ENCODE data around the gene CELA3A.
"Not testable (repeated sequence)": the region's sequence is repeated elsewhere in the genome, so short reads cannot be mapped to it uniquely, and the experiment has no call there.

DNA sequence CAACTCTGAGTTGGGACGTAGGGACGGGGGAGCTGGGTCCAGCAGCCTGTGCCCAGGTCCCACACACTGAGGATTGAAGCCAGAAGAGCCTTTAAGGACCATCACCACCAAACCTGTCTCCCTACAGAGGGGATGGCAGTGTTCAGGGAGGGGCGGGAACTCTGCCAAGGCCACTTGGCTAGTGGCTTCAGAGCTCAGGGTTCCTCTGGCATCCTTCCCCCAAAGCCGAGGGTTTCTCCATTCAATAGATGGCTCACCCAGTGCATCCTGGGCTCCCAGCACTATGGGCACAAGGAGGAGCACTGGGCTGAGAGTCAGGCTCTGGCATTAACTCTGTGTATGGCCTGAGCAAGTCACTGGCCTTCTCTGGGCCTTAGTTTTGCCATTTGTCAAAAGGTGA is 20.2 kb upstream of the CELA3A start:
- not testable (repeated sequence) for TF ChIP-seq ZFP41 (tag by site-specific recombination; IDR thresholded peaks at IDR 0.05; ENCODE audit: borderline replicate concordance); ZNF274 (IDR thresholded peaks at IDR 0.05; ENCODE audit: low read length); ZNF274 (tag by site-specific recombination; IDR thresholded peaks at IDR 0.05; ENCODE audit: borderline replicate concordance); ZNF266 (tag by site-specific recombination; IDR thresholded peaks at IDR 0.05; ENCODE audit: low read depth)
- TF ChIP-seq, protein P1, sequence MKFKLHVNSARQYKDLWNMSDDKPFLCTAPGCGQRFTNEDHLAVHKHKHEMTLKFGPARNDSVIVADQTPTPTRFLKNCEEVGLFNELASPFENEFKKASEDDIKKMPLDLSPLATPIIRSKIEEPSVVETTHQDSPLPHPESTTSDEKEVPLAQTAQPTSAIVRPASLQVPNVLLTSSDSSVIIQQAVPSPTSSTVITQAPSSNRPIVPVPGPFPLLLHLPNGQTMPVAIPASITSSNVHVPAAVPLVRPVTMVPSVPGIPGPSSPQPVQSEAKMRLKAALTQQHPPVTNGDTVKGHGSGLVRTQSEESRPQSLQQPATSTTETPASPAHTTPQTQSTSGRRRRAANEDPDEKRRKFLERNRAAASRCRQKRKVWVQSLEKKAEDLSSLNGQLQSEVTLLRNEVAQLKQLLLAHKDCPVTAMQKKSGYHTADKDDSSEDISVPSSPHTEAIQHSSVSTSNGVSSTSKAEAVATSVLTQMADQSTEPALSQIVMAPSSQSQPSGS (tag by site-specific recombination; IDR thresholded peaks at IDR 0.05; ENCODE audit: low read depth), result not testable (repeated sequence)

All from HEK293 (cell line).